A673 (cell line): Measurements from ENCODE around the gene CLRN3.

ENCODE experiments used
- EZH2 ChIP-seq: fragments of 200-600 bp; sonication (generic); IDR thresholded peaks from 2 replicates; pipeline ENCODE4 v1.6.1; 2017; ENCODE audit warnings: borderline replicate concordance, low read depth, mild to moderate bottlenecking, mixed read lengths, antibody characterized with exemption, low read length; ENCODE audit not compliant: poor library complexity, severe bottlenecking
- TF ChIP-seq, protein P1 (sequence below): fragments of 300-800, 200-600 bp; sonication (generic); conservative IDR thresholded peaks from 2 replicates; pipeline ENCODE4 v1.5.1; 2017; ENCODE audit warnings: low read depth, mild to moderate bottlenecking, antibody characterized with exemption, low read length, moderate library complexity, mixed read lengths

DNA sequence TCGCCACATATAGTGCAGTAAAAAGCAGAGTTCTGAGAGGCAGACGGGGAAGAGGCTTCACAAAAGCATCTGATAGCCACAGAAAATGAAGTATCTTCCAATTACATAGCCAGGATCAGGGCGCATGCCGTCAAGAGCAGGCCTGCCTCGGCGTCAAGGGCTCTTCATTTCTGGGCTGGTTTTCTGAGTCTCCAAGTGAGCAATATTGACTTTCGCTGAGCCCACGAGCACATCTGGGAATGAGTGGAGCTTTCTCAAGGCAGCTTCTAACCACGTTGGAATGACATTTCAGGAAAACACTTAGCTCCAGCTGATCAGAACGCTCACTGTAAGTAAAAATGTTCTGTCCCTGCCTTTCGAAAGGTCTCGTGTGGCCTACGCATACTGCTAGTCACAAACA, 51.9 kb downstream of the CLRN3 start:
- TF ChIP-seq, protein P1, sequence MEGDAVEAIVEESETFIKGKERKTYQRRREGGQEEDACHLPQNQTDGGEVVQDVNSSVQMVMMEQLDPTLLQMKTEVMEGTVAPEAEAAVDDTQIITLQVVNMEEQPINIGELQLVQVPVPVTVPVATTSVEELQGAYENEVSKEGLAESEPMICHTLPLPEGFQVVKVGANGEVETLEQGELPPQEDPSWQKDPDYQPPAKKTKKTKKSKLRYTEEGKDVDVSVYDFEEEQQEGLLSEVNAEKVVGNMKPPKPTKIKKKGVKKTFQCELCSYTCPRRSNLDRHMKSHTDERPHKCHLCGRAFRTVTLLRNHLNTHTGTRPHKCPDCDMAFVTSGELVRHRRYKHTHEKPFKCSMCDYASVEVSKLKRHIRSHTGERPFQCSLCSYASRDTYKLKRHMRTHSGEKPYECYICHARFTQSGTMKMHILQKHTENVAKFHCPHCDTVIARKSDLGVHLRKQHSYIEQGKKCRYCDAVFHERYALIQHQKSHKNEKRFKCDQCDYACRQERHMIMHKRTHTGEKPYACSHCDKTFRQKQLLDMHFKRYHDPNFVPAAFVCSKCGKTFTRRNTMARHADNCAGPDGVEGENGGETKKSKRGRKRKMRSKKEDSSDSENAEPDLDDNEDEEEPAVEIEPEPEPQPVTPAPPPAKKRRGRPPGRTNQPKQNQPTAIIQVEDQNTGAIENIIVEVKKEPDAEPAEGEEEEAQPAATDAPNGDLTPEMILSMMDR, result no peak
- no peak for TF ChIP-seq EZH2
